Type B pancreatic cell (in vitro differentiated cells): Measurements from ENCODE around the gene GPR157. TPM values are rescaled to one million over a fixed set of nuclear protein-coding genes. Genes with fewer than 3 reads are reported as not detected.

ENCODE experiments used
- DNase-seq: peaks from one replicate; pipeline ENCODE4 v3.0.0; 2021; ENCODE audit warnings: mixed read lengths; ENCODE audit not compliant: unreplicated experiment; ENCODE audit errors: extremely low spot score
- H3K27ac Mint-ChIP-seq: 2 replicates; pipeline ENCODE4 v1.8.0; 2021; ENCODE audit warnings: mild to moderate bottlenecking, mixed read lengths
- H3K27me3 Mint-ChIP-seq: 2 replicates; pipeline ENCODE4 v1.8.0; 2021; ENCODE audit warnings: mixed read lengths
- H3K36me3 Mint-ChIP-seq: 2 replicates; pipeline ENCODE4 v1.8.0; 2021; ENCODE audit warnings: mixed read lengths
- H3K4me1 Mint-ChIP-seq: one replicate; pipeline ENCODE4 v1.8.0; 2021; ENCODE audit warnings: mixed read lengths; ENCODE audit not compliant: unreplicated experiment
- H3K4me3 Mint-ChIP-seq: 2 replicates; pipeline ENCODE4 v1.8.0; 2021; ENCODE audit warnings: mild to moderate bottlenecking, mixed read lengths
- H3K9me3 Mint-ChIP-seq: 2 replicates; pipeline ENCODE4 v1.8.0; 2021; ENCODE audit warnings: mixed read lengths
- total RNA-seq: library from RNA; stranded (reverse); gene quantifications from 2 replicates; pipeline ENCODE4 v1.2.1, GENCODE V29; 2021; ENCODE audit warnings: low replicate concordance
- TF ChIP-seq, protein P1 (sequence below): fragments of 200-600 bp; sonication (generic); conservative IDR thresholded peaks from 2 replicates; pipeline ENCODE4 v1.5.0; 2021; ENCODE audit warnings: antibody characterized with exemption, mild to moderate bottlenecking

Gene GPR157
- total RNA-seq, 1 donor from 2014 or later: 7.7 TPM

DNA sequence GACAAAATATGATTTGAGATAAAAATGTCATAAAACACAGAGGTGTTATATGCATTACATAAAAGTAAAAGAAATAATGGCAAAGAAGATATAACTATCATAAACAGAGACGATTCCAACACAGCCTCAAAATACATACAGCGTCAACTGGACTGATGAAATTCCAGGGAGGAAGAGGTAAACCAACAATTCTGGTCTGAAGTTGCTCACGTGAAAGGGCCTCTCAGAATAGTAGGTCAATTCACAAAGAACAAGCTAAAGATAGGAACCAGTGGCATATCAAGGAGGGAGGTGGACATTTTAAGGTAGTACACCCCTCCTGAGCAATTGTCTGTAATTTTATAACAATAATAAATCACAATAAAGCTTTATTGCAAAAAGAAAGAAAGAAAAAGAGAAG is 78.1 kb downstream of the GPR157 start:
- DNase-seq: no peak
- peaks cover 4% of the 10 kb centered on the region for H3K27me3 Mint-ChIP-seq
- TF ChIP-seq, protein P1, sequence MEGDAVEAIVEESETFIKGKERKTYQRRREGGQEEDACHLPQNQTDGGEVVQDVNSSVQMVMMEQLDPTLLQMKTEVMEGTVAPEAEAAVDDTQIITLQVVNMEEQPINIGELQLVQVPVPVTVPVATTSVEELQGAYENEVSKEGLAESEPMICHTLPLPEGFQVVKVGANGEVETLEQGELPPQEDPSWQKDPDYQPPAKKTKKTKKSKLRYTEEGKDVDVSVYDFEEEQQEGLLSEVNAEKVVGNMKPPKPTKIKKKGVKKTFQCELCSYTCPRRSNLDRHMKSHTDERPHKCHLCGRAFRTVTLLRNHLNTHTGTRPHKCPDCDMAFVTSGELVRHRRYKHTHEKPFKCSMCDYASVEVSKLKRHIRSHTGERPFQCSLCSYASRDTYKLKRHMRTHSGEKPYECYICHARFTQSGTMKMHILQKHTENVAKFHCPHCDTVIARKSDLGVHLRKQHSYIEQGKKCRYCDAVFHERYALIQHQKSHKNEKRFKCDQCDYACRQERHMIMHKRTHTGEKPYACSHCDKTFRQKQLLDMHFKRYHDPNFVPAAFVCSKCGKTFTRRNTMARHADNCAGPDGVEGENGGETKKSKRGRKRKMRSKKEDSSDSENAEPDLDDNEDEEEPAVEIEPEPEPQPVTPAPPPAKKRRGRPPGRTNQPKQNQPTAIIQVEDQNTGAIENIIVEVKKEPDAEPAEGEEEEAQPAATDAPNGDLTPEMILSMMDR: no peak
- H3K27ac Mint-ChIP-seq: no peak overlapping the region
- H3K36me3 Mint-ChIP-seq: no peaks in the 10 kb centered on the region
- no peaks in the 10 kb centered on the region for H3K9me3 Mint-ChIP-seq
- H3K4me3 Mint-ChIP-seq: no peak overlapping the region
- H3K4me1 Mint-ChIP-seq: no peaks in the 10 kb centered on the region

Other genes starting within 250 kb of the GPR157 start
- 0.24 TPM in 1 of 2 replicates, not detected in the other for gene CA6, start 183.2 kb downstream of the GPR157 start, total RNA-seq
- not detected in 2 replicates for gene SLC2A7, start 102.7 kb downstream of the GPR157 start, total RNA-seq
- 2.7 and 10.7 TPM in 2 replicates for gene SLC2A5, start 59.5 kb downstream of the GPR157 start, total RNA-seq
- 18.7 and 26.1 TPM in 2 replicates for gene H6PD, start 105.7 kb upstream of the GPR157 start, total RNA-seq
- 5.6 and 17.4 TPM in 2 replicates for gene SPSB1, start 163.8 kb upstream of the GPR157 start, total RNA-seq